PC-3 (cell line): Measurements from ENCODE around the gene CDH4. TPM values are rescaled to one million over a fixed set of nuclear protein-coding genes. Genes with fewer than 3 reads are reported as not detected.
"Not testable (repeated sequence)": the region's sequence is repeated elsewhere in the genome, so short reads cannot be mapped to it uniquely, and the experiment has no call there.

Source experiments
- ATAC-seq: fragments of 200-7000 bp; cut with Tn5 transposase; 2 replicates; pipeline ENCODE4 v1.9.1; 2020; ENCODE audit warnings: mild to moderate bottlenecking, moderate library complexity
- BruUV-seq: library from RNA; stranded (reverse); fragments of 400-500 nt; replicated peaks from 2 replicates; lab custom pipeline; 2021; lab: Mats Ljungman, UMichigan
- CTCF ChIA-PET: fragments of 300-600 bp; sonication (Branson Sonifier 250); formaldehyde crosslinking; loops from one replicate; lab custom pipeline; 2022; ENCODE audit warnings: antibody characterized with exemption; lab: Charles Lee
- POLR2A ChIA-PET: fragments of 300-600 bp; sonication (Branson Sonifier 250); formaldehyde crosslinking; loops from one replicate; lab custom pipeline; 2022; ENCODE audit warnings: antibody characterized with exemption; ENCODE audit not compliant: unreplicated experiment; lab: Charles Lee
- DNase-seq: peaks from one replicate; pipeline ENCODE4 v3.0.0-alpha.2; 2015
- H2AFZ ChIP-seq: fragments of 300-600 bp; sonication (generic); 2 replicates; pipeline ENCODE4 v1.6.0; 2016; ENCODE audit warnings: antibody characterized with exemption, low read length
- H3F3A ChIP-seq: fragments of 300-600 bp; sonication (generic); one replicate; pipeline ENCODE4 v1.6.0; 2017; ENCODE audit warnings: antibody characterized with exemption, low read length, control low read depth, mild to moderate bottlenecking; ENCODE audit not compliant: unreplicated experiment
- H3K27ac ChIP-seq: fragments of 300-600 bp; sonication (generic); 2 replicates; pipeline ENCODE4 v1.5.1; 2016; ENCODE audit warnings: mild to moderate bottlenecking, low read length
- H3K27me3 ChIP-seq: fragments of 300-600 bp; sonication (generic); 2 replicates; pipeline ENCODE4 v1.6.1; 2016; ENCODE audit warnings: low read length, mixed read lengths
- H3K36me3 ChIP-seq: fragments of 300-600 bp; sonication (generic); 2 replicates; pipeline ENCODE4 v1.6.1; 2016; ENCODE audit warnings: low read depth, mixed run types, low read length, mixed read lengths
- H3K4me1 ChIP-seq: fragments of 300-600 bp; sonication (generic); 2 replicates; pipeline ENCODE4 v1.5.1; 2016; ENCODE audit warnings: low read length; ENCODE audit not compliant: insufficient read depth
- H3K4me2 ChIP-seq: fragments of 300-600 bp; sonication (generic); 2 replicates; pipeline ENCODE4 v1.6.0; 2016; ENCODE audit warnings: low read length
- H3K4me3 ChIP-seq: fragments of 300-600 bp; sonication (generic); 2 replicates; pipeline ENCODE4 v1.5.1; 2016; ENCODE audit warnings: mild to moderate bottlenecking, low read length, mixed read lengths
- H3K79me2 ChIP-seq: fragments of 300-600 bp; sonication (generic); 2 replicates; pipeline ENCODE4 v1.6.1; 2017; ENCODE audit warnings: low read length, mixed read lengths
- H3K9ac ChIP-seq: fragments of 300-600 bp; sonication (generic); 2 replicates; pipeline ENCODE4 v1.6.0; 2016; ENCODE audit warnings: mild to moderate bottlenecking, low read length
- H3K9me2 ChIP-seq: fragments of 300-600 bp; sonication (generic); replicated peaks from 2 replicates; pipeline ENCODE4 v1.6.1; 2016; ENCODE audit warnings: mixed run types, low read length, mixed read lengths
- H3K9me3 ChIP-seq: fragments of 300-600 bp; sonication (generic); 2 replicates; pipeline ENCODE4 v1.6.1; 2016; ENCODE audit warnings: low read length, mixed read lengths
- H4K20me1 ChIP-seq: fragments of 300-600 bp; sonication (generic); 2 replicates; pipeline ENCODE4 v1.6.1; 2016; ENCODE audit warnings: low read length, mixed read lengths
- CTCF ChIP-seq: fragments of 300-600 bp; sonication (generic); conservative IDR thresholded peaks from 2 replicates; pipeline ENCODE4 v1.5.1; 2017; ENCODE audit warnings: antibody characterized with exemption, low read depth, mild to moderate bottlenecking, low read length
- EZH2 ChIP-seq: fragments of 300-600 bp; sonication (generic); IDR thresholded peaks from one replicate; pipeline ENCODE4 v1.6.1; 2017; ENCODE audit warnings: antibody characterized with exemption, mild to moderate bottlenecking, low read length; ENCODE audit not compliant: unreplicated experiment
- EZH2phosphoT487 ChIP-seq: fragments of 300-600 bp; sonication (generic); IDR thresholded peaks from 2 replicates; pipeline ENCODE4 v1.6.1; 2018; ENCODE audit warnings: mild to moderate bottlenecking, antibody characterized with exemption, low read length, borderline replicate concordance
- intact Hi-C: fragments of 100-400 bp; cut with micrococcal nuclease; formaldehyde crosslinking; loops from 2 replicates; pipeline ENCODE4 v1.9.0; 2023
- total RNA-seq: library from RNA; depleted of rRNA; stranded (reverse); fragments of >200 nt; gene quantifications from 2 replicates; pipeline ENCODE4 v1.2.3, GENCODE V29; 2014

The CDH4 gene
- total RNA-seq, 1 experiment from 2014 or later = not detected

DNA sequence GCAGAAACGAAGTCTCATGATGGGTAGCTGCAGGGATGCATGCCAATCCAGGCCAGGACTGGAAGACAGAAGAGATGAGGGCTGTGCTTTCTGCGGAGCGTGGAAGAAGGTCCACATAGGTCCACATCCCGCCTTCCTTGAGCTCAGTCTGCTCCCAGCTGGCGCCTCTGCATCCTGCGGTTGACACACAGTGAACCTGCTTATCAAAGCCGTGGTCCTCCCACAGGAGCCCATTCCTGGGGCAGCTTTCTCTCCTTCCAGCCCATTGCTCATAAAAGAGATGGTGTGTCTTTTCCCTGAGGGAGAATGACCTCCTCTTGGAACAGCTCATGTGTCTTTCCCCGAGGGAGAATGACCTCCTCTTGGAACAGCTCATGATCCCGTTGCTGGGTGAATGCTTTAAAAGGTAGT is 225.4 kb downstream of the CDH4 start:
- no TSS peak for BruUV-seq
- H3F3A ChIP-seq = no peaks in the 10 kb centered on the region
- ATAC-seq (no peak), DNase-seq (no peak)
- H3K9me2 ChIP-seq = no peaks in the 10 kb centered on the region
- H3K4me1 ChIP-seq = no peaks in the 10 kb centered on the region
- no peaks in the 10 kb centered on the region for H4K20me1 ChIP-seq
- no peak overlapping the region for H3K4me2 ChIP-seq
- H3K9ac ChIP-seq = no peak overlapping the region
- TF ChIP-seq EZH2phosphoT487 (no peak), EZH2 (no peak), CTCF (no peak)
- H2AFZ ChIP-seq = no peak overlapping the region
- H3K27ac ChIP-seq = no peak overlapping the region
- intact Hi-C loops = no loop called here
- ChIA-PET CTCF (no interaction called here), POLR2A (interaction anchor here (0.6 kb wide), 1 partner anchor 1537 kb away, joined by 4 read pairs; the partner anchor contains the start of genes FAM217B and PPP1R3D)
- H3K27me3 ChIP-seq = no peaks in the 10 kb centered on the region
- no peaks in the 10 kb centered on the region for H3K79me2 ChIP-seq
- no peaks in the 10 kb centered on the region for H3K36me3 ChIP-seq
- H3K4me3 ChIP-seq = no peak overlapping the region
- H3K9me3 ChIP-seq = no peaks in the 10 kb centered on the region

DNA sequence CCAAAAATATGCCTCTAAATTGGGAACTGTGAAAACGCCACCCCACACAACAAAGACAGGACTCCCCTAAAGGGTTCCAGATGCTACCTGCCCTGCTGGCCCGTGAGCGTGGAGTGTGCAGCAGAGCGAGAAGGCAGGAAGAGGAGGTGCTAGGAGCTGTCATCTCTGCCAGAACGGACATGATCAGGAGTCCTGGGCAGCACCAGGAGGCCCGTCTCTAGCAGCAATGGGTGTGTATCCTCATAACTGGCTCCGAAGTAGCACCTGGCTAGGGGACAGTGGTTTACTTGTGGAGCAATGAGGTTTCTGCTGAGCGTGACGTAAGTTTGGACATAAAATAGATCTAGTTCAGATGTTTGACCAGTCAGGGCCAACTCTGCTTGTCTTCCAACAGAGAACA is 226.0 kb downstream of the CDH4 start:
- DNase-seq = no peak
- CTCF ChIA-PET = no interaction called here
- Histone ChIP-seq H3K9me3 (no peaks in the 10 kb centered on the region), H3K9me2 (no peaks in the 10 kb centered on the region), H3K4me1 (no peaks in the 10 kb centered on the region), H3K4me3 (no peak overlapping the region), H3K27me3 (no peaks in the 10 kb centered on the region), H3K4me2 (no peak overlapping the region), H2AFZ (no peak overlapping the region), H3K27ac (no peak overlapping the region), H4K20me1 (no peaks in the 10 kb centered on the region), H3K9ac (no peak overlapping the region), H3F3A (no peaks in the 10 kb centered on the region), H3K79me2 (no peaks in the 10 kb centered on the region), H3K36me3 (no peaks in the 10 kb centered on the region)
- BruUV-seq = no TSS peak
- TF ChIP-seq EZH2 (no peak), CTCF (no peak), EZH2phosphoT487 (no peak)
- POLR2A ChIA-PET = no interaction called here
- intact Hi-C loops = no loop called here
- no peak for ATAC-seq

GRCh38 chr20:61478611-61479305 is 226.7 kb downstream of the CDH4 start:
- no peak overlapping the region for H3K27ac ChIP-seq
- H3K27me3 ChIP-seq = no peaks in the 10 kb centered on the region
- H3K36me3 ChIP-seq = no peaks in the 10 kb centered on the region
- H3K9me3 ChIP-seq = no peaks in the 10 kb centered on the region
- no peaks in the 10 kb centered on the region for H4K20me1 ChIP-seq
- no peaks in the 10 kb centered on the region for H3K79me2 ChIP-seq
- intact Hi-C loops = no loop called here
- DNase-seq (no peak), ATAC-seq (no peak)
- H3K9me2 ChIP-seq = no peaks in the 10 kb centered on the region
- no peak overlapping the region for H3K4me2 ChIP-seq
- H3F3A ChIP-seq = no peaks in the 10 kb centered on the region
- TF ChIP-seq CTCF (no peak), EZH2 (no peak), EZH2phosphoT487 (no peak)
- H2AFZ ChIP-seq = no peak overlapping the region
- H3K4me1 ChIP-seq = no peaks in the 10 kb centered on the region
- no peak overlapping the region for H3K4me3 ChIP-seq
- ChIA-PET POLR2A (no interaction called here), CTCF (no interaction called here)
- no TSS peak for BruUV-seq
- H3K9ac ChIP-seq = no peak overlapping the region

DNA sequence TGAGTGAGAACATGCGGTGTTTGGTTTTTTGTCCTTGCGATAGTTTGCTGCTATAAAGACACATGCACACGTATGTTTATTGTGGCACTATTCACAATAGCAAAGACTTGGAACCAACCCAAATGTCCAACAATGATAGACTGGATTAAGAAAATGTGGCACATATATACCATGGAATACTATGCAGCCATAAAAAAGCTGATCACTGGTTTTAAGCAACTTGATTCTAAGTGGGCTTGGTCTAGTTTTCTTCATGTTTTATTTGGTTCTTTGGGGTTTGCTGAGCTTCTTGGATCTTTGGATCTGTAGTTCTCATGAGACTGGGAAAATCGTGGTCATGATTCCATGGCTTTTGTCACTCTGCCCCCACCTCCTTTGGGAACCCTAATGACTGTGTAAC is 227.4 kb downstream of the CDH4 start:
- DNase-seq, H3K4me2 ChIP-seq, H3K9ac ChIP-seq, H3K4me1 ChIP-seq, intact Hi-C loops, H3K27ac ChIP-seq, H4K20me1 ChIP-seq, H3F3A ChIP-seq, H3K36me3 ChIP-seq, H3K27me3 ChIP-seq, H3K79me2 ChIP-seq, BruUV-seq, ATAC-seq, POLR2A ChIA-PET, H2AFZ ChIP-seq, H3K9me3 ChIP-seq, CTCF ChIA-PET, H3K9me2 ChIP-seq, H3K4me3 ChIP-seq: not testable (repeated sequence)
